GDM1 (cell line): Measurements from ENCODE around the gene NUP210.

Experiments used
- DNase-seq: peaks from one replicate; lab custom pipeline; 2025; lab: John Stamatoyannopoulos, UW

The NUP210 gene

GRCh38 chr3:13319564-13320220 is 100.4 kb downstream of the NUP210 start:
- no peak for DNase-seq

GRCh38 chr3:13318626-13319470 is 101.3 kb downstream of the NUP210 start:
- no peak for DNase-seq

- no peak for DNase-seq
These were observed 102.4 kb downstream of the NUP210 start for GRCh38 chr3:13317596-13318320.

- DNase-seq, result no peak
These were observed 103.5 kb downstream of the NUP210 start for GRCh38 chr3:13316603-13317002.

- DNase-seq, result no peak
These were observed 105.2 kb downstream of the NUP210 start for GRCh38 chr3:13314877-13315276.

GRCh38 chr3:13313813-13314212 is 106.3 kb downstream of the NUP210 start:
- no peak for DNase-seq

GRCh38 chr3:13309004-13309403 is 111.1 kb downstream of the NUP210 start:
- DNase-seq, result no peak

- DNase-seq, result peak; percentile 33
These were observed 111.7 kb downstream of the NUP210 start for GRCh38 chr3:13308380-13308801.

GRCh38 chr3:13307041-13307440 is 113.1 kb downstream of the NUP210 start:
- no peak for DNase-seq

GRCh38 chr3:13305623-13306022 is 114.5 kb downstream of the NUP210 start:
- no peak for DNase-seq

- no peak for DNase-seq
These were observed 116.7 kb downstream of the NUP210 start for GRCh38 chr3:13303410-13303809.

- DNase-seq, result peak; percentile 82
These were observed 118.7 kb downstream of the NUP210 start for GRCh38 chr3:13301286-13301987.

GRCh38 chr3:13300546-13301285 is 119.4 kb downstream of the NUP210 start:
- DNase-seq, result no peak

- no peak for DNase-seq
These were observed 120.5 kb downstream of the NUP210 start for GRCh38 chr3:13299531-13300155.

GRCh38 chr3:13296662-13297061 is 123.5 kb downstream of the NUP210 start:
- DNase-seq, result peak; percentile 81

GRCh38 chr3:13294442-13295351 is 125.4 kb downstream of the NUP210 start:
- DNase-seq, result peak; percentile 20

GRCh38 chr3:13292375-13292774 is 127.7 kb downstream of the NUP210 start:
- DNase-seq, result no peak

- no peak for DNase-seq
These were observed 129.2 kb downstream of the NUP210 start for GRCh38 chr3:13290941-13291340.

GRCh38 chr3:13289771-13290285 is 130.3 kb downstream of the NUP210 start:
- DNase-seq, result no peak
